ENCODE results near the gene SNX19. TPM values are rescaled to one million over a fixed set of nuclear protein-coding genes. Genes with fewer than 3 reads are reported as not detected.

SNX19 gene
- total RNA-seq, 4 donors from 2014 or later = 37.9 to 88.2 (median 72.0) TPM

DNA sequence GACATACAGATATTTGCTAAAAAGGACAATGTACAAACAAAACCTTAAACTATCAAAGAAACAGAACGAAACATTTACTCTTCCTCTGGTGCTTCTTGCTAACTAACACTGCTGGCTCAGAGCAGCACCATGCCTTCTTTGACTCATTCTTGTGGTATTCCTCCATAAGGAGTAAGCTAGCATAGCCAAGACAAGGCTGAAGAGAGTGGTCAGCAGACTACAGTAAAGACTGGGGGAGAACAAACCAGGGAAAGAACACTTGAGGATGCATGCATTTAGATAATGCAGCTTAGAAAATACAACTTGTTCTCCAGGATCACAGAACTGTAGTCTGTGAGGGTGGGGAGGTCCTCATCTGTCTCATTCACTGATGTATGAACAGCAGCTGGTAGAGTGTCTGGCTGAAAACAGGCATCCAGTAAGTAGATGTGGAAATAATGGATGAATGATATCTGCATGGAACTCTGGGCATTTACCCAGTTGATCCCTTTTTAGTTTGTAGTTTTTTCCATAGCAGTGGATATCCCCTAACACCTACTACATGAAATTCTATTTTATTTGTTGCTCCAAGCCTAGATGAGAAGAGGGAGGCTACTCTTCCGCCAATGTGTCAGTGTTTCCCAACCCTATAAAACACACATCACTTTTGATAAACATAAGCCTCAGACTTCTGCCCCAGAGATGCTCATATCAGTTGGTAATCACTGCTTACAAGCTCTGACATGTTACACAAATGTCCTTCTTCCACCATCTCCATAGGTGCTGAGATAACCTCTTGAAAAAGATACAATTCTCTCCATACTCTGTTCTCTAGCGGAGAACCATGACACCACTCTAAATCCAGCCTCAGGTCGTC is 7.3 kb downstream of the SNX19 start:
- H3K4me1 ChIP-seq = peaks cover 20 to 32% of the 10 kb centered on the region in 2 donors
- H3K9me3 ChIP-seq = no peaks in the 10 kb centered on the region
- no peak for TF ChIP-seq POLR2A (IDR thresholded peaks at IDR 0.05)
- TF ChIP-seq, protein P1, sequence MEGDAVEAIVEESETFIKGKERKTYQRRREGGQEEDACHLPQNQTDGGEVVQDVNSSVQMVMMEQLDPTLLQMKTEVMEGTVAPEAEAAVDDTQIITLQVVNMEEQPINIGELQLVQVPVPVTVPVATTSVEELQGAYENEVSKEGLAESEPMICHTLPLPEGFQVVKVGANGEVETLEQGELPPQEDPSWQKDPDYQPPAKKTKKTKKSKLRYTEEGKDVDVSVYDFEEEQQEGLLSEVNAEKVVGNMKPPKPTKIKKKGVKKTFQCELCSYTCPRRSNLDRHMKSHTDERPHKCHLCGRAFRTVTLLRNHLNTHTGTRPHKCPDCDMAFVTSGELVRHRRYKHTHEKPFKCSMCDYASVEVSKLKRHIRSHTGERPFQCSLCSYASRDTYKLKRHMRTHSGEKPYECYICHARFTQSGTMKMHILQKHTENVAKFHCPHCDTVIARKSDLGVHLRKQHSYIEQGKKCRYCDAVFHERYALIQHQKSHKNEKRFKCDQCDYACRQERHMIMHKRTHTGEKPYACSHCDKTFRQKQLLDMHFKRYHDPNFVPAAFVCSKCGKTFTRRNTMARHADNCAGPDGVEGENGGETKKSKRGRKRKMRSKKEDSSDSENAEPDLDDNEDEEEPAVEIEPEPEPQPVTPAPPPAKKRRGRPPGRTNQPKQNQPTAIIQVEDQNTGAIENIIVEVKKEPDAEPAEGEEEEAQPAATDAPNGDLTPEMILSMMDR (IDR thresholded peaks at IDR 0.05 in 4 of 5, conservative IDR thresholded peaks at IDR 0.05 in 1 of 5) = no peak
- intact Hi-C loops (cut with DNase I; ENCODE audit: low total_unique reads) = no loop called here
- H3K27ac ChIP-seq = peak overlapping the region; percentile 15 to 57 (median 46)
- no peak overlapping the region for H3K4me3 ChIP-seq
- H3K36me3 ChIP-seq = peaks cover 0 to 69% of the 10 kb centered on the region in 2 donors
- DNase-seq (no peak), ATAC-seq (peak in 1 of 2 donors; percentile 85)
- in situ Hi-C loops (cut with MboI; ENCODE audit: low sequenced_read_pairs in 4 of 4) = loop anchor here (25.0 kb wide), 1 partner anchor 1022 kb away; the partner anchor contains the start of gene NFRKB (in 4 of the 4)
- no peaks in the 10 kb centered on the region for H3K27me3 ChIP-seq

DNA sequence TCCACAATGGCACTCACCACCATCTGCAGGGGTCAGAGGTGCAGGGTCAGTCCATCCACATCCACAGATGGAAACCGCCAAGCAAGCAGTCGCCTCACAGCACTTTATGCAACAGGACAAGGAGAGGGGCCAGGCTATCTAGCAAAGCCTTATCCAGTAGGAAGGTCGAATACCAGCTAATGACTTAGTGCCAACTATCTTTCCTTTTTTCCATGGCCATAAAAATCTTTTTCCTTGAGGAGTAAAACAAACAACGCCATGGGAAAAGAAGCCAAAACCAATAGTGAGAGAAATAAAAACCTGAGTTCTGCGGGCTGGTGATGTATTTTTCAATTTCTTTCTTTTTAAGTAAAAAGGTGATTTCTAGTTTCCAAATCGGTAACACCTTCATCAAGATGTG is 8.2 kb downstream of the SNX19 start:
- Histone ChIP-seq H3K4me3 (no peak overlapping the region), H3K27ac (peak overlapping the region in 3 of 4 donors; percentile 41 to 57 (median 51)), H3K27me3 (no peaks in the 10 kb centered on the region), H3K36me3 (peaks cover 0 to 75% of the 10 kb centered on the region in 2 donors), H3K9me3 (no peaks in the 10 kb centered on the region), H3K4me1 (peaks cover 20 to 30% of the 10 kb centered on the region in 2 donors)
- intact Hi-C loops (cut with DNase I; ENCODE audit: low total_unique reads) (no loop called here), in situ Hi-C loops (cut with MboI; ENCODE audit: low sequenced_read_pairs in 4 of 4) (loop anchor here (25.0 kb wide), 1 partner anchor 1021 kb away; the partner anchor contains the start of gene NFRKB (in 4 of the 4))
- ATAC-seq (no peak), DNase-seq (no peak)
- TF ChIP-seq, protein P1 (IDR thresholded peaks at IDR 0.05 in 4 of 5, conservative IDR thresholded peaks at IDR 0.05 in 1 of 5) = no peak
- no peak for TF ChIP-seq POLR2A (IDR thresholded peaks at IDR 0.05)

DNA sequence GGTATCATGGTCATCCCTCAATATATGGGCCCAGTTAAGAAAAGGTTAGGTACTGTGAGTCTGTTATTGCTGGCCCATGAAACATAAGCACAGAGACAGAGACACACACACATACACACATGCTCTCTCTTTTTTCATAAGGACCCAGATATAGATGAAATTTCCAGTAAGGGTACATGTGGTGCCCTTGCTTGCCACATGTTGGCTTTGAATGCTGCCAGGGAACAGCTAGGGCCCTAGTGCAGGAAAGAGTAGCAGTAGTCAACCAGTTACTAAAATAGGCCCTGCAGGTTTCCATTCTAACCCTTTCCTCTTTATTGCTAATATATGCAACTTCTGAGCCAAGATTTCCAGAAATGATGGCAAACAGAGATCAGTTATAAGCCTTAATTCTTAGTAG is 9.1 kb downstream of the SNX19 start:
- intact Hi-C loops (cut with DNase I; ENCODE audit: low total_unique reads) = no loop called here
- no peaks in the 10 kb centered on the region for H3K9me3 ChIP-seq
- TF ChIP-seq, protein P1 (IDR thresholded peaks at IDR 0.05 in 4 of 5, conservative IDR thresholded peaks at IDR 0.05 in 1 of 5) = no peak
- TF ChIP-seq POLR2A (IDR thresholded peaks at IDR 0.05) = no peak
- no peak overlapping the region for H3K4me3 ChIP-seq
- H3K36me3 ChIP-seq = peaks cover 0 to 81% of the 10 kb centered on the region in 2 donors
- H3K27me3 ChIP-seq = no peaks in the 10 kb centered on the region
- in situ Hi-C loops (cut with MboI; ENCODE audit: low sequenced_read_pairs in 4 of 4) = loop anchor here (25.0 kb wide), 1 partner anchor 1020 kb away; the partner anchor contains the start of gene NFRKB (in 4 of the 4)
- DNase-seq (no peak), ATAC-seq (no peak)
- H3K27ac ChIP-seq = peak overlapping the region in 1 of 4 donors; percentile 2
- H3K4me1 ChIP-seq = peaks cover 18 to 32% of the 10 kb centered on the region in 2 donors

DNA sequence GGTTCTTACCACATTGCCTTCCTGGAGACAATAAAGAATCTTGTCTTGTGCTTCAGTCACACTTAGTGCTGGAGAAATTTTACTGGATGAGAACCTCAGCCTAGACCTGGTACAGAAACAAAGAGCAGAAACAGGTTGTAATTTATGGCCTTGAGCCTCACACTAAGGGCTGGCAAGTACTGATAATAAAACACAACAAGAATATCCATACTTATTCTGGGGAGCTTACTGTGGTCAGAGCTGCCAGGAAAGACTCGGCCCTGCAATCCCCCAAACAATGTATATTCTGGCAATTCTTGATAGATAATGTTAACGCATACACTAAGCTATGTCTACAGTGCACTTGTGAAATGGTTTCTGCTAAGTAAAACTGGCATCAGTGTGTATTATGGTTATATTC is 9.7 kb downstream of the SNX19 start:
- H3K27ac ChIP-seq = no peak overlapping the region

More for the DNA sequence above, 9.7 kb downstream of the SNX19 start:
- Histone ChIP-seq H3K4me1 (peaks cover 23 to 36% of the 10 kb centered on the region in 2 donors), H3K27me3 (no peaks in the 10 kb centered on the region), H3K36me3 (peaks cover 0 to 83% of the 10 kb centered on the region in 2 donors), H3K9me3 (no peaks in the 10 kb centered on the region), H3K4me3 (no peak overlapping the region)
- intact Hi-C loops (cut with DNase I; ENCODE audit: low total_unique reads) (no loop called here), in situ Hi-C loops (cut with MboI; ENCODE audit: low sequenced_read_pairs in 4 of 4) (loop anchor here (25.0 kb wide), 1 partner anchor 1019 kb away; the partner anchor contains the start of gene NFRKB (in 4 of the 4))
- no peak for TF ChIP-seq POLR2A (IDR thresholded peaks at IDR 0.05)
- TF ChIP-seq, protein P1 (IDR thresholded peaks at IDR 0.05 in 4 of 5, conservative IDR thresholded peaks at IDR 0.05 in 1 of 5) = no peak
- DNase-seq = no peak
- ATAC-seq = no peak

Data from gastrocnemius medialis (tissue), 4 donors.